DND-41 (cell line): ENCODE data around the gene UTY.

Source experiments
- ATAC-seq: fragments of 200-7000 bp; cut with Tn5 transposase; 3 replicates; pipeline ENCODE4 v1.9.1; 2021; ENCODE audit warnings: low read depth; ENCODE audit not compliant: insufficient read depth
- DNase-seq: peaks from one replicate; pipeline ENCODE4 v3.0.0-alpha.2; 2020
- H2AFZ ChIP-seq: 2 replicates; pipeline ENCODE4 v1.6.0; 2012; ENCODE audit warnings: low read depth, low read length
- H3K27ac ChIP-seq: 2 replicates; pipeline ENCODE4 v1.5.1; 2012; ENCODE audit warnings: low read length, inconsistent platforms
- H3K27me3 ChIP-seq: fragments of 200-600 bp; sonication (generic); 2 replicates; pipeline ENCODE4 v1.6.0; 2012; ENCODE audit warnings: low read length, mild to moderate bottlenecking, inconsistent platforms; ENCODE audit not compliant: insufficient read depth, poor library complexity
- H3K36me3 ChIP-seq: 2 replicates; pipeline ENCODE4 v1.5.1; 2012; ENCODE audit warnings: low read length, inconsistent platforms; ENCODE audit not compliant: insufficient read depth
- H3K4me1 ChIP-seq: 2 replicates; pipeline ENCODE4 v1.5.1; 2012; ENCODE audit warnings: mild to moderate bottlenecking, low read length; ENCODE audit not compliant: insufficient read depth
- H3K4me2 ChIP-seq: 2 replicates; pipeline ENCODE4 v1.6.0; 2012; ENCODE audit warnings: mild to moderate bottlenecking, moderate library complexity, low read length, inconsistent platforms; ENCODE audit not compliant: insufficient read depth
- H3K4me3 ChIP-seq, 2 experiments: fragments of 200-600 bp in 1 of 2; shearing (Covaris generic) in 1 of 2; 2 replicates each; pipeline ENCODE4 v1.5.1; 2012 to 2016; ENCODE audit warnings: inconsistent platforms in 2 of 2, low read length in 2 of 2, mild to moderate bottlenecking in 2 of 2, low read depth in 1 of 2, moderate library complexity in 1 of 2
- H3K79me2 ChIP-seq: 2 replicates; pipeline ENCODE4 v1.6.0; 2012; ENCODE audit warnings: low read length, inconsistent platforms; ENCODE audit not compliant: insufficient read depth
- H3K9ac ChIP-seq: 2 replicates; pipeline ENCODE4 v1.6.0; 2012; ENCODE audit warnings: low read depth, mild to moderate bottlenecking, inconsistent platforms, low read length, moderate library complexity
- H3K9me3 ChIP-seq: 2 replicates; pipeline ENCODE4 v1.5.1; 2012; ENCODE audit warnings: low read length, moderate library complexity, mild to moderate bottlenecking, inconsistent platforms; ENCODE audit not compliant: insufficient read depth, severe bottlenecking
- H4K20me1 ChIP-seq: 2 replicates; pipeline ENCODE4 v1.6.0; 2012; ENCODE audit warnings: low read length; ENCODE audit not compliant: insufficient read depth
- CTCF ChIP-seq: IDR thresholded peaks from 2 replicates; pipeline ENCODE4 v1.5.1; 2012; ENCODE audit warnings: borderline replicate concordance, low read length, moderate library complexity, mild to moderate bottlenecking; ENCODE audit not compliant: poor library complexity, severe bottlenecking; ENCODE audit errors: extremely low read depth
- EZH2 ChIP-seq: IDR thresholded peaks from 3 replicates; pipeline ENCODE4 v1.6.1; 2012; ENCODE audit warnings: borderline replicate concordance, low read depth, mild to moderate bottlenecking, moderate library complexity, low read length, inconsistent platforms; ENCODE audit not compliant: severe bottlenecking

UTY gene

GRCh38 chrY:13368513-13368845 lies 111.4 kb downstream of the UTY start:
- Histone ChIP-seq H2AFZ (no peak overlapping the region), H3K27me3 (no peaks in the 10 kb centered on the region), H3K9ac (no peak overlapping the region), H3K79me2 (peaks cover 2% of the 10 kb centered on the region; the same call in 1 of the 2 replicates), H3K27ac (no peak overlapping the region), H3K4me1 (no peaks in the 10 kb centered on the region), H3K36me3 (peaks cover 4% of the 10 kb centered on the region; the same call in 1 of the 2 replicates), H3K4me2 (no peak overlapping the region), H3K4me3 (no peak overlapping the region), H4K20me1 (no peaks in the 10 kb centered on the region), H3K9me3 (no peaks in the 10 kb centered on the region)
- DNase-seq (no peak), ATAC-seq (no peak)
- TF ChIP-seq EZH2 = no peak
- TF ChIP-seq CTCF = no peak

- no peak overlapping the region for H3K9ac ChIP-seq
- no peak overlapping the region for H3K4me2 ChIP-seq
- no peaks in the 10 kb centered on the region for H3K27me3 ChIP-seq
- no peak for TF ChIP-seq EZH2
- TF ChIP-seq CTCF = no peak
- ATAC-seq (no peak), DNase-seq (no peak)
- H2AFZ ChIP-seq = no peak overlapping the region
- H4K20me1 ChIP-seq = no peaks in the 10 kb centered on the region
- H3K79me2 ChIP-seq = no peaks in the 10 kb centered on the region
- H3K4me3 ChIP-seq = no peak overlapping the region
- no peaks in the 10 kb centered on the region for H3K9me3 ChIP-seq
- H3K4me1 ChIP-seq = no peaks in the 10 kb centered on the region
- peaks cover 13% of the 10 kb centered on the region for H3K36me3 ChIP-seq
- no peak overlapping the region for H3K27ac ChIP-seq
These were observed 116.2 kb downstream of the UTY start for GRCh38 chrY:13363641-13364040.

- Histone ChIP-seq H3K9ac (no peak overlapping the region), H4K20me1 (no peaks in the 10 kb centered on the region), H2AFZ (no peak overlapping the region), H3K27ac (no peak overlapping the region), H3K4me1 (no peaks in the 10 kb centered on the region), H3K4me3 (no peak overlapping the region), H3K36me3 (peaks cover 19% of the 10 kb centered on the region), H3K9me3 (no peaks in the 10 kb centered on the region), H3K79me2 (no peaks in the 10 kb centered on the region), H3K27me3 (no peaks in the 10 kb centered on the region), H3K4me2 (no peak overlapping the region)
- DNase-seq (no peak), ATAC-seq (no peak)
- TF ChIP-seq EZH2 (no peak), CTCF (no peak)
These were observed 117.2 kb downstream of the UTY start for GRCh38 chrY:13362662-13363061.
